ENCODE measurements around the gene CYB5R3.
"Not testable (repeated sequence)": the region's sequence is repeated elsewhere in the genome, so short reads cannot be mapped to it uniquely, and the experiment has no call there.

CYB5R3 gene

GRCh38 chr22:42613872-42614301, 35.3 kb downstream of the CYB5R3 start:
- CTCF ChIA-PET = interaction anchor here (0.9 to 1.8 kb wide), 7 partner anchors 13 to 477 kb away, joined by 3 to 6 read pairs (median 3); no protein-coding TSS in a partner anchor
- TF ChIP-seq, protein P1, sequence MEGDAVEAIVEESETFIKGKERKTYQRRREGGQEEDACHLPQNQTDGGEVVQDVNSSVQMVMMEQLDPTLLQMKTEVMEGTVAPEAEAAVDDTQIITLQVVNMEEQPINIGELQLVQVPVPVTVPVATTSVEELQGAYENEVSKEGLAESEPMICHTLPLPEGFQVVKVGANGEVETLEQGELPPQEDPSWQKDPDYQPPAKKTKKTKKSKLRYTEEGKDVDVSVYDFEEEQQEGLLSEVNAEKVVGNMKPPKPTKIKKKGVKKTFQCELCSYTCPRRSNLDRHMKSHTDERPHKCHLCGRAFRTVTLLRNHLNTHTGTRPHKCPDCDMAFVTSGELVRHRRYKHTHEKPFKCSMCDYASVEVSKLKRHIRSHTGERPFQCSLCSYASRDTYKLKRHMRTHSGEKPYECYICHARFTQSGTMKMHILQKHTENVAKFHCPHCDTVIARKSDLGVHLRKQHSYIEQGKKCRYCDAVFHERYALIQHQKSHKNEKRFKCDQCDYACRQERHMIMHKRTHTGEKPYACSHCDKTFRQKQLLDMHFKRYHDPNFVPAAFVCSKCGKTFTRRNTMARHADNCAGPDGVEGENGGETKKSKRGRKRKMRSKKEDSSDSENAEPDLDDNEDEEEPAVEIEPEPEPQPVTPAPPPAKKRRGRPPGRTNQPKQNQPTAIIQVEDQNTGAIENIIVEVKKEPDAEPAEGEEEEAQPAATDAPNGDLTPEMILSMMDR (IDR thresholded peaks at IDR 0.05; ENCODE audit: control extremely low read depth, extremely low read depth, low read depth, missing control alignments) = no peak
- DNase-seq (ENCODE audit: extremely low spot score) = no peak
- POLR2A ChIA-PET = interaction anchor here (2.2 kb wide), 1 partner anchor 10 kb away, joined by 11 read pairs; no protein-coding TSS in a partner anchor

DNA sequence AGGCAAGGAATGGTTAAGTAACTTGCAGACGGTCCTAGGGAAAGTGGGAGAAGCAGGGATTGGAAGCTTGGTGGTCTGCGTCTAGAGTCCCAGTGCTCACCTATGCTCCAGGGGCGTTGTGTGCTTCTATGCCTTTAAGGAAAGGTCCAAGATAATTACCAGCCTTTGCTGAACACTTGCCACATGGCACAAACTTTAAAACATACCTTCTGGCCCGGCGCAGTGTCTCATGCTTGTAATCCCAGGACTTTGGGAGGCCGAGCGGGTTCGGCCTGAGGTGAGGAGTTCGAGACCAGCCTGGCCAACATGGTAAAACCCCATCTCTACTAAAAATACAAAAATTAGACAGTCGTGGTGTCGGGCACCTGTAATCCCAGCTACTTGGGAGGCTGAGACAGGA, 36.9 kb downstream of the CYB5R3 start:
- no peak for DNase-seq (ENCODE audit: extremely low spot score)
- CTCF ChIA-PET = interaction anchor here (1.4 to 1.6 kb wide), 3 partner anchors 9 to 44 kb away, joined by 3 to 6 read pairs (median 3); no protein-coding TSS in a partner anchor
- POLR2A ChIA-PET = no interaction called here
- TF ChIP-seq, protein P1 (IDR thresholded peaks at IDR 0.05; ENCODE audit: control extremely low read depth, extremely low read depth, low read depth, missing control alignments) = no peak

DNA sequence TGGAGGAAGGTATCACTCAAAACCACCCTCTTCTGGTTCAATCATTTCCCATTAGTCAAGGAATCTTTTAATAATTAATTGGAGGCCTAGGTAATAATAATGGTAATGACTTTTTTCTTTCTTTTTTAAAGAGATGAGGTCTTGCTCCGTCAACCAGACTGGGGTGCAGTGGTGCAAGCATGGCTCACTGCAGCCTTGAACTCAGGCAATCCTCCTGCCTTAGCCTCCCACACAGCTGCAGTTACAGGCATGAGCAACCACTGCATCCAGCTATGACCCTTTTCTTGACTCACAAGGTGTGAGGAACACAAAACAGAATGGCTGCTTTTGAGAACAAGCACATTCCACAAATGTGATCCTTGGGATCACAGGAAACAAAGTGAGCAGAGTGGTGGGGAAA, 38.1 kb downstream of the CYB5R3 start:
- DNase-seq (ENCODE audit: extremely low spot score) = no peak
- ChIA-PET POLR2A (no interaction called here), CTCF (no interaction called here)
- TF ChIP-seq, protein P1 (IDR thresholded peaks at IDR 0.05; ENCODE audit: control extremely low read depth, extremely low read depth, low read depth, missing control alignments) = no peak

DNA sequence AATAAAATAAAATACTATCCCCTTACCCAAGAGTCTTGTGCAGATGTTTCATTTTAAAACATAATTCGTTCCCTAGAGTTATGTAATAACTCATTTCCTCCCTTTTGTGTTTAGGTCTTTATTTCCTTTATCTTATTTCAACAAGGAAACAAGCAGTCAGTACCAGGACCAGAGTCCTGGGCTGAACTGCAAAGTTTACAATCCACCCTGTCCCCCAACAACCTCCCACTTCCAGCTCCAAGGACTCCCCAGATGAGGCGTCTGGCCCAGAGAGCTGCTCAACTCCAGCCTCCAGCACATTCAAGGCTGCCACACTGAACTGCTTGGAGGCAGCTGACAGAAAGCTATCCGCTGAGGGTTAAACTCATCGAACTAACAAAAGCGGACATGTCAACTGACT, 39.0 kb downstream of the CYB5R3 start:
- POLR2A ChIA-PET = interaction anchor here (0.7 kb wide), 1 partner anchor 14 kb away, joined by 3 read pairs; no protein-coding TSS in a partner anchor
- TF ChIP-seq, protein P1 (IDR thresholded peaks at IDR 0.05; ENCODE audit: control extremely low read depth, extremely low read depth, low read depth, missing control alignments) = no peak
- CTCF ChIA-PET = interaction anchor here (2.0 kb wide), 1 partner anchor 11 kb away, joined by 7 read pairs; no protein-coding TSS in a partner anchor
- no peak for DNase-seq (ENCODE audit: extremely low spot score)

- TF ChIP-seq, protein P1 (IDR thresholded peaks at IDR 0.05; ENCODE audit: control extremely low read depth, extremely low read depth, low read depth, missing control alignments) = no peak
- DNase-seq (ENCODE audit: extremely low spot score) = no peak
- ChIA-PET CTCF (interaction anchor here (2.0 kb wide), 1 partner anchor 12 kb away, joined by 7 read pairs; no protein-coding TSS in a partner anchor), POLR2A (no interaction called here)
Measured at GRCh38 chr22:42608823-42609361, 40.3 kb downstream of the CYB5R3 start.

- ChIA-PET POLR2A (interaction anchor here (0.5 kb wide), 1 partner anchor 36 kb away, joined by 3 read pairs; no protein-coding TSS in a partner anchor), CTCF (interaction anchor here (2.0 kb wide), 1 partner anchor 13 kb away, joined by 7 read pairs; no protein-coding TSS in a partner anchor)
- TF ChIP-seq, protein P1 (IDR thresholded peaks at IDR 0.05; ENCODE audit: control extremely low read depth, extremely low read depth, low read depth, missing control alignments) = no peak
- no peak for DNase-seq (ENCODE audit: extremely low spot score)
Measured at GRCh38 chr22:42608136-42608822, 40.9 kb downstream of the CYB5R3 start.

- CTCF ChIA-PET = interaction anchor here (1.2 kb wide), 1 partner anchor 25 kb away, joined by 3 read pairs; no protein-coding TSS in a partner anchor
- DNase-seq (ENCODE audit: extremely low spot score); POLR2A ChIA-PET: not testable (repeated sequence)
Measured at GRCh38 chr22:42607641-42608040, 41.6 kb downstream of the CYB5R3 start.
